ENCODE measurements around the gene FXN. TPM values are rescaled to one million over a fixed set of nuclear protein-coding genes. Genes with fewer than 3 reads are reported as not detected.

The FXN gene
- total and polyA plus RNA-seq, 11 donors = 14.8 to 40.2 (median 24.1) TPM

DNA sequence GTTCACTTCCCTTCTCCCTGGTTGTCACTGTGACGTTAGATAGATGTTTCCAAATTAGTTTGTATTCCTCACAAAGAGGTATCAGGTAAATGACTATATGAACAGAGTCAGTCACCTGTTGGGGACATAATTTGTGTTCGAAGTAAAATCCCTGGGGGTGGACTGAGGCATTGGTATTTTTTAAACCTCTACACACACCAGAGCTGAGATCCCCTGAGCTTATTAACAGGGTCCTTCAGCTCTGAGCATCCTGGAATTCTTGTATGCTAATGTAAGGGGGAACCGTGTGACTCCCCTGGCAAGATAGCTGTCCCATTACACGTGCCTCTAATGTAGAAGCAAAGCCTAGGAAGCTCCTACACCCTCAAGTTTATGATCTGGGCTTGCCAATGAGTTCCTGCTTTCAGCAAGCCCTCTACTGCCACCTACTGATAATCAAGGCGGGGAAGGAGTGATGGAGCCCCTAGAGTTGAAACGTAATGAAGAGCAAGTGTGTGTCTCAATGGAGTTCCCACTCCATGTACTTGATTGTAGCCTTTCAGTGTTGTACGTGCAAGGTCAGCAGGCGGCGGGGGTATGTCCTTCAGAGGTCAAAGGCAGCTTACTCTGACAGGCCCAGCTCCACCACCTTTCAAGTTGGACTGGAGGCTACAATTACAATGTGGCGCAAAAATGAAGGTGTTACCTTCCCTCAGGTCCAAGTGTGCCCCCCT lies 36.0 kb upstream of the FXN start:
- 29 to 38% (median 34%) methylated on average over 10 of the region's 10 CpGs for WGBS, 4 donors
- Histone ChIP-seq H3K4me1 (peaks cover 0 to 41% (median 20%) of the 10 kb centered on the region in 12 donors), H3K27ac (peak overlapping the region in 10 of 12 donors; percentile 9 to 69 (median 62)), H3K9me3 (no peaks in the 10 kb centered on the region), H3K27me3 (no peaks in the 10 kb centered on the region), H3K4me3 (no peak overlapping the region), H3K36me3 (no peaks in the 10 kb centered on the region)
- peak; percentile 82 to 93 (median 92) for ATAC-seq
- no peak for TF ChIP-seq POLR2A (IDR thresholded peaks at IDR 0.05)
- TF ChIP-seq CTCF (IDR thresholded peaks at IDR 0.05) = peak; percentile 72 to 87 (median 77)
- DNase-seq = peak in 4 of 5 donors; percentile 52 to 72 (median 62)
- intact Hi-C loops (cut with DNase I) = loop anchor here (2.0 to 10.0 kb wide), 17 partner anchors 55 to 417 kb away; partner anchors contain the start of gene PIP5K1B (in 4 of the 10)

GRCh38 chr9:69001921-69002320 lies 33.6 kb upstream of the FXN start:
- intact Hi-C loops (cut with DNase I) = loop anchor here in 7 of 10 donors (2.0 to 10.0 kb wide), 10 partner anchors 135 to 420 kb away; a partner anchor contains a TSS
- Histone ChIP-seq H3K9me3 (no peaks in the 10 kb centered on the region), H3K27me3 (no peaks in the 10 kb centered on the region), H3K4me1 (peaks cover 0 to 28% (median 18%) of the 10 kb centered on the region in 12 donors), H3K27ac (no peak overlapping the region), H3K4me3 (no peak overlapping the region), H3K36me3 (no peaks in the 10 kb centered on the region)
- no peak for TF ChIP-seq POLR2A (IDR thresholded peaks at IDR 0.05)
- TF ChIP-seq CTCF (IDR thresholded peaks at IDR 0.05) = no peak
- DNase-seq (no peak), ATAC-seq (no peak)
- WGBS, 4 donors = 67 to 72% (median 71%) methylated on average over 8 of the region's 8 CpGs

DNA sequence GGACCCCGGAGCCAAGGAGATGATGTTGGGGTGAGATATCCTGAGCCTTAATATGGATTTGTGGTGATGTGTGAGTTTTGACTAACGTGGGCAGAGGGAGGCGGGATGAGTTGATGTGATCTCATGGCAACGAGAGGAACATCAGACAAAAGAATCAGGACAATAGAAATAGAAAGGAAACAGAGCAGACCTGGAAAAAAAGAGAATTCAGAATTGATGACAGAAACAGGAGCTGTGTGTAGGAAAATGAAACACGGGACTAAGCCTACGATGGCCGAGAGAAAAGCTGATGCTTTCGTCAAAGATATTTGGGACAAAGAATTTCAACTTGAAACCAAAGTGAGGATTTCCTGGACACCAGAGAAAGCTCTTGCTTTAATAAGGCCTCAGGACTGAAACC lies 32.5 kb upstream of the FXN start:
- Histone ChIP-seq H3K27ac (no peak overlapping the region), H3K36me3 (no peaks in the 10 kb centered on the region), H3K4me3 (no peak overlapping the region), H3K4me1 (peaks cover 0 to 20% (median 15%) of the 10 kb centered on the region in 12 donors), H3K9me3 (no peaks in the 10 kb centered on the region), H3K27me3 (no peaks in the 10 kb centered on the region)
- TF ChIP-seq CTCF (IDR thresholded peaks at IDR 0.05) (no peak), POLR2A (IDR thresholded peaks at IDR 0.05) (no peak)
- DNase-seq = no peak
- no peak for ATAC-seq
- intact Hi-C loops (cut with DNase I) = loop anchor here in 7 of 10 donors (2.0 to 10.0 kb wide), 10 partner anchors 136 to 421 kb away; a partner anchor contains a TSS
- WGBS, 4 donors = 55 to 64% (median 62%) methylated on average over 8 of the region's 8 CpGs

- Histone ChIP-seq H3K9me3 (no peaks in the 10 kb centered on the region), H3K36me3 (peaks cover 0 to 11% (median 0%) of the 10 kb centered on the region in 9 donors), H3K4me3 (no peak overlapping the region), H3K4me1 (peaks cover 0 to 2% (median 0%) of the 10 kb centered on the region in 12 donors), H3K27me3 (no peaks in the 10 kb centered on the region), H3K27ac (no peak overlapping the region)
- intact Hi-C loops (cut with DNase I) = loop anchor here in 7 of 10 donors (5.0 to 10.0 kb wide), 10 partner anchors 138 to 423 kb away; a partner anchor contains a TSS
- 57 to 65% (median 60%) methylated on average over 2 of the region's 2 CpGs for WGBS, 4 donors
- DNase-seq (no peak), ATAC-seq (no peak)
- TF ChIP-seq CTCF (IDR thresholded peaks at IDR 0.05) = no peak
- TF ChIP-seq POLR2A (IDR thresholded peaks at IDR 0.05) = no peak
These were observed 30.7 kb upstream of the FXN start for GRCh38 chr9:69004836-69005235.
